Upper lobe of left lung (tissue), 4 donors: ENCODE measurements around the gene SCART1.
"Not testable (repeated sequence)": the region's sequence is repeated elsewhere in the genome, so short reads cannot be mapped to it uniquely, and the experiment has no call there.

Experiments used
- EP300 ChIP-seq, 4 donors: sonication (generic); formaldehyde crosslinking; IDR thresholded peaks; one replicate each; pipeline ENCODE4 v1.5.1; 2017; ENCODE audit warnings: antibody characterized with exemption in 4 of 4, control low read depth in 2 of 4
- POLR2A ChIP-seq, 4 donors: fragments of 450-650 bp; IDR thresholded peaks; one replicate each; pipeline ENCODE4 v1.5.1; 2016 to 2017; ENCODE audit warnings: antibody characterized with exemption in 4 of 4, mild to moderate bottlenecking in 2 of 4
- POLR2AphosphoS5 ChIP-seq, 2 donors: sonication (generic); formaldehyde crosslinking; IDR thresholded peaks; one replicate each; pipeline ENCODE4 v1.5.1; 2017; ENCODE audit warnings: antibody characterized with exemption in 2 of 2
- TF ChIP-seq, protein P1 (sequence below), 6 experiments: fragments of 450-650 bp in 4 of 6; fragments of 200-600 bp in 2 of 6; sonication (generic) in 2 of 6; IDR thresholded peaks; one replicate each; pipeline ENCODE4 v1.5.1; 2016 to 2019; ENCODE audit warnings: antibody characterized with exemption in 6 of 6

- not testable (repeated sequence) for TF ChIP-seq POLR2A, POLR2AphosphoS5, EP300 (IDR thresholded peaks at IDR 0.05)
- TF ChIP-seq, protein P1, sequence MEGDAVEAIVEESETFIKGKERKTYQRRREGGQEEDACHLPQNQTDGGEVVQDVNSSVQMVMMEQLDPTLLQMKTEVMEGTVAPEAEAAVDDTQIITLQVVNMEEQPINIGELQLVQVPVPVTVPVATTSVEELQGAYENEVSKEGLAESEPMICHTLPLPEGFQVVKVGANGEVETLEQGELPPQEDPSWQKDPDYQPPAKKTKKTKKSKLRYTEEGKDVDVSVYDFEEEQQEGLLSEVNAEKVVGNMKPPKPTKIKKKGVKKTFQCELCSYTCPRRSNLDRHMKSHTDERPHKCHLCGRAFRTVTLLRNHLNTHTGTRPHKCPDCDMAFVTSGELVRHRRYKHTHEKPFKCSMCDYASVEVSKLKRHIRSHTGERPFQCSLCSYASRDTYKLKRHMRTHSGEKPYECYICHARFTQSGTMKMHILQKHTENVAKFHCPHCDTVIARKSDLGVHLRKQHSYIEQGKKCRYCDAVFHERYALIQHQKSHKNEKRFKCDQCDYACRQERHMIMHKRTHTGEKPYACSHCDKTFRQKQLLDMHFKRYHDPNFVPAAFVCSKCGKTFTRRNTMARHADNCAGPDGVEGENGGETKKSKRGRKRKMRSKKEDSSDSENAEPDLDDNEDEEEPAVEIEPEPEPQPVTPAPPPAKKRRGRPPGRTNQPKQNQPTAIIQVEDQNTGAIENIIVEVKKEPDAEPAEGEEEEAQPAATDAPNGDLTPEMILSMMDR (IDR thresholded peaks at IDR 0.05): peak in 4 of 6 experiments; percentile 16 to 29 (median 18)
These were observed 43.6 kb downstream of the SCART1 start for GRCh38 chr10:133497363-133497762.
